GDM1 (cell line): ENCODE measurements around the gene PLAAT3.
"Not testable (repeated sequence)": the region's sequence is repeated elsewhere in the genome, so short reads cannot be mapped to it uniquely, and the experiment has no call there.

ENCODE experiments used
- DNase-seq: peaks from one replicate; lab custom pipeline; 2025; lab: John Stamatoyannopoulos, UW

PLAAT3 gene

GRCh38 chr11:63537293-63538101, 76.7 kb downstream of the PLAAT3 start:
- DNase-seq, result no peak

- DNase-seq, result no peak
Measured at GRCh38 chr11:63536669-63537292, 77.5 kb downstream of the PLAAT3 start, which contains the start of gene PLAAT4. TSS of gene PLAAT4 (plus strand) at chr11:63536808. CDS start at chr11:63536869, 61 bp downstream.

GRCh38 chr11:63535734-63536133, 78.5 kb downstream of the PLAAT3 start:
- no peak for DNase-seq

- no peak for DNase-seq
Measured at GRCh38 chr11:63534895-63535461, 79.3 kb downstream of the PLAAT3 start.

- DNase-seq, result no peak
Measured at GRCh38 chr11:63534076-63534475, 80.2 kb downstream of the PLAAT3 start.

GRCh38 chr11:63532799-63533475, 81.3 kb downstream of the PLAAT3 start:
- no peak for DNase-seq

- no peak for DNase-seq
Measured at GRCh38 chr11:63532117-63532516, 82.1 kb downstream of the PLAAT3 start.

- peak; percentile 40 for DNase-seq
Measured at GRCh38 chr11:63531074-63531792, 83.0 kb downstream of the PLAAT3 start.

GRCh38 chr11:63530021-63530420, 84.2 kb downstream of the PLAAT3 start:
- no peak for DNase-seq

GRCh38 chr11:63529373-63529772, 84.9 kb downstream of the PLAAT3 start:
- not testable (repeated sequence) for DNase-seq

GRCh38 chr11:63528729-63529278, 85.4 kb downstream of the PLAAT3 start:
- DNase-seq, result not testable (repeated sequence)

- DNase-seq, result not testable (repeated sequence)
Measured at GRCh38 chr11:63528156-63528555, 86.1 kb downstream of the PLAAT3 start.

GRCh38 chr11:63527667-63528066, 86.6 kb downstream of the PLAAT3 start:
- no peak for DNase-seq
